GM12801 (cell line): ENCODE results near the gene ITPKB.

Experiments used
- TF ChIP-seq, protein P1 (sequence below): IDR thresholded peaks from one replicate; pipeline ENCODE4 v1.5.1; 2011; ENCODE audit warnings: control low read depth; ENCODE audit not compliant: insufficient read length; ENCODE audit errors: extremely low read depth

ITPKB gene

DNA sequence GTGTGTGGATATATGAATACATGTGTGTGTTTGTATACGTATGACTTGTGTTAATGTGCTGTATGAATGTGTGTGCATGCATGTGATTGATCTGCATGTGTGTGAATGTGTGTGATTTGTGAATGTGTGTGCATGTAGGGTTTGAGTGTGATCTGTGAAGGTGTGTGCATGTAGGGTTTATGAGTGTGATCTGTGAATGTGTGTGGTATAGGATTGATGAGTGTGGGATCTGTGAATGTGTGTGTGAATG, 102.3 kb downstream of the ITPKB start:
- TF ChIP-seq, protein P1, sequence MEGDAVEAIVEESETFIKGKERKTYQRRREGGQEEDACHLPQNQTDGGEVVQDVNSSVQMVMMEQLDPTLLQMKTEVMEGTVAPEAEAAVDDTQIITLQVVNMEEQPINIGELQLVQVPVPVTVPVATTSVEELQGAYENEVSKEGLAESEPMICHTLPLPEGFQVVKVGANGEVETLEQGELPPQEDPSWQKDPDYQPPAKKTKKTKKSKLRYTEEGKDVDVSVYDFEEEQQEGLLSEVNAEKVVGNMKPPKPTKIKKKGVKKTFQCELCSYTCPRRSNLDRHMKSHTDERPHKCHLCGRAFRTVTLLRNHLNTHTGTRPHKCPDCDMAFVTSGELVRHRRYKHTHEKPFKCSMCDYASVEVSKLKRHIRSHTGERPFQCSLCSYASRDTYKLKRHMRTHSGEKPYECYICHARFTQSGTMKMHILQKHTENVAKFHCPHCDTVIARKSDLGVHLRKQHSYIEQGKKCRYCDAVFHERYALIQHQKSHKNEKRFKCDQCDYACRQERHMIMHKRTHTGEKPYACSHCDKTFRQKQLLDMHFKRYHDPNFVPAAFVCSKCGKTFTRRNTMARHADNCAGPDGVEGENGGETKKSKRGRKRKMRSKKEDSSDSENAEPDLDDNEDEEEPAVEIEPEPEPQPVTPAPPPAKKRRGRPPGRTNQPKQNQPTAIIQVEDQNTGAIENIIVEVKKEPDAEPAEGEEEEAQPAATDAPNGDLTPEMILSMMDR = no peak

DNA sequence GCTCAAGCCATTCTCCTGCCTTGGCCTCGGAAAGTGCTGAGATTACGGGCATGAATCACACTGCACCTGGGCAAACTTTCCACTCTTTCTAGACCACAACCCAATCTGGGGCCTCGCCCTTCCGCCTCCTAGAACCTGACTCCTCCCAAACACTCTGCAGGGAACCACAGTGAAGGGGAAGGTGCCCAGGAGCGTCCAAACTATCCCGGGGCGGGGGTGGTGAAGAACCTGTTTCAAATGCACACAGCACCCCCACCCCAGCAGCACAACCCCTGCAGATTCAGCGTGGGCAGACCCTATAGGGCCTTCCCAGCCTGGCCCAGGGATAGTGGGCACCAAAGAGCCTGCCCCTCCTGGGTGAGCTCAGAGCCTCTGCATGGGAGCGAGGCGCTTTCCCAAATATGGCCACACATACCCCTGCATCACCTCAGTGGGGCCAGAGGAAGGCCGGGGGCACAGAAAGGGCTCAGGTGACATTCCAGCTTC, 103.6 kb downstream of the ITPKB start:
- TF ChIP-seq, protein P1 = no peak

DNA sequence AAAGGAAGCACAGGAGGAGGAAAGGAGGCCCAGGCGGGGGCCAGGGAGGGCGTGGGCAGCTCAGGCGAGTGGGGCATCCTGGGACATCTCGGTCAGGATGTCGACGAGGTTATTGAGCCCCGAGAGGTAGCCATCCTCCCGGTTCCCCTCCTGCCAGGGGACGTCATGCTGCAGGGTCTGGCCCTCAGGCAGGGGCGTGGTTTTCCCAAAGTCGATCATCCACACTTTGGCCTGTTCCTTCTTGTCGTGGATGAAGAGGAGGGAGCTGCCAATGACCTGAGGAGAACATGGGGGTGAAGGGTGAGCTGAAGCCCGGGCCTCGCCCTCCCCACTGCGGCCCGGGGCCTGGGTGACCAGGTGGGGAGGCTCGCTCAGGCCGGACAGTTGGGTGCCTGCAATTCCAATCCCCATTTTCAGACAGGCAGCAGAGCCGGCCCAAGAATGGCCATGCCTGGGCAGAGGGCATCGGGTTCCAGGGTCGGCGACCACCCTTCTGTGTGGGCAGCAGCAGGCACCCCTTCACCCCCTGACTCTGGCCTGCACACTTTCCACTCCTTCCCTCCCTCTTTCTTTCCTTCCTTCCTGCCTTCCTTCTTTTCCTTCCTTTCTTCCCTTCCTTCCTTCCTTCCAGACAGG, 104.4 kb downstream of the ITPKB start:
- TF ChIP-seq, protein P1 = no peak

DNA sequence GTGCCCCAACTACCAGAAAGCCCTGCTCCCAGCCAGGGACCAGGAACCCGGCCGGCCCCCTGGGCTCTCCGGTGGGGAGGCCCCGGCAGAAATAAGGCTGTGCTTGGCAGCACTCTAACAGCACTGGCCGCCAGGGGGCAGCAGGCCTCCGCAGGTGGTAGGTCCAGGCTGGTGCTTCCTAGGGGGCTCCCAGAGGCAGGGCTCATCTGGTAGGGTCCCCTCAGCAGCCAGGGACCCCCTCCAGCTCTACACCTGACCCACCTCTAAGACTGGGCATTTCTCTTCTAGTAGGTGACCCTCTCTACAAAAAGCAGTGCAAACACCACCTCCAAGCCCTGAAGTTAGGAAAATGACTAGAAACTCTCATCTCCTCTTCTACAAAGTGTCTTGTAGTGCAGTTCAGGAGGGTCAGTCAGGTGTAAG, 104.9 kb downstream of the ITPKB start:
- TF ChIP-seq, protein P1 = no peak

DNA sequence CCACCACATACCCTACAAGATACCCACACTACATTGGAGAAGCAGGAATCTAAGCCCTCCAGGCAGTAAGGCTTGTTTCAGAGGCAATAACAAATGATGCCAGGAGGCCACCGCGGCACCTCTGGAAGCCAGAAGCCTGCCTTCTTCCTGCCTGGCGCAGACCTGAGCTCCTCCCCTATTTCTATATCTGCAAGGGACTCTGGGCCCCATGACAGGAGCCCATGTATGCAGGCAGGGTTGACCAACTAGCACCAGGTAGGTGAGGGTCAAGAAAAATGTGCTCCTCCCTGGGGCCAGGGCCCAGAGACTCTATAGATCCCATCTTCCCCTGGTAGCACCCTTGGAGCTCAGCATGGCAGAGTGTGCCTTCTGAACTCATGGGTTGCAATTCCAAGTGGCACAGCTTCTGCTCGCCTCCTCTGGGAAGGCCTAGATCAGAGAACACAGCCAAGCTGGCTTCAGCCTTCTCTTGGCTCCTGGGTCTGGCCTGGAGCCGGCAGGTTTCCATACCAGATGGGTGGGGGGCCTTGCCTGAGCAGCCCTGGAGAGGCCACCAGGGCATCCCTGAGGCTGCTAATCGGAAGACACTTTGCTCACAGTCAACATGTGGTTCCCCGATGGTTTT, 105.4 kb downstream of the ITPKB start:
- TF ChIP-seq, protein P1 = no peak

DNA sequence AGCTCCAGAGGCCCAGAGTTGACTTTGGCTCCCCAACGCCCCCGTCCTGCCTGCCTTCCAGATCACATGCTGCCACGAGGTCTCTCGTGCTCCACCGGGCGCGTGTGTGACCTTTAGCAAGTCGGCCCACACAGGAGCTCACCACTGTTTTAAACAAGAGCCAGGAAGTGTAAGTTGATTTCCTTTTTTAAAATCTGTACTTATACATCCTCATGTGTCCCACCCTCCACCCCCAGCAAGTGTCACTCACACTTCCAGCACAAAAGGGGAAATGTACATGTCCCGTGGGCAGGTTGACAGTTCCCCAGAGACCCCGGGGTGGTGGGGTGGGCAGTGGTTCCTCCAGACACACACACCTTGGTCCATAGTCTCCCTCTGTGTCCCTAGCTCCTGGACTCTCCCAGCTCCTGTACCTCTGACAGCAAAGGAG, 106.1 kb downstream of the ITPKB start:
- TF ChIP-seq, protein P1 = no peak

DNA sequence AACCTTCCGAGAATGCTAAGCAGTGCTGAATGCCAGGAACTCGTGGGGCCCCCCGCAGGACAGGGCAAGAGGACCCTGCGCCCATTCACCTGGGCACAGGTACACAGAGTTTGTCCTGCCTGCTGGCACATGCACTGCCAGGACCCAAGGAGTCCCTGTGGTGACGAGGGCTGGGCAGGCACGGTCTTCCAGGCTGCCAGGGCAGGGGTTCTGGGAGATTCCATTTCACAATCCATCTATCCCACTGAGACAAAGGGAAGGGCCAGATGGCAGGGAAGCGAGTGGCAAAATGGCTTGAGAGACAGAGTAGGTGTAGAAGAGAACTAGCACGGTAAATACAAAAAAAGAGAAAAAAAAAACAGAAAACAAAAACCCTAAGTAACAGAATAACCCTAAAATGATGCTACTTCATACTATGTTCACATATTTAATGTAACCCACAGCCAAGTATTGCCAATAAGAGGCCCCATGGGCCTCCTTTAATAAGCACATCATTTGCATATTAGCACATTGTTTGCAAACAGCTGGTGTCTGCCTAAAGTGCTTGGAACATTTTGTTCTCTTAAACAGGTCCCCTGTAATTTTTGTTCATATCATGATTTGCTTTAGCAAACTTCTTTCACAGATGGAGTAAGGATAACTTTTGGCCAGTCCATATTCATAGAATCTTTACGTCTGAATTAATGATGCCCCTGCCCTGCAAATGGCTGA, 106.8 kb downstream of the ITPKB start:
- TF ChIP-seq, protein P1 = no peak
